H1 (cell line): Measurements from ENCODE around the gene LRCH3. TPM values are rescaled to one million over a fixed set of nuclear protein-coding genes. Genes with fewer than 3 reads are reported as not detected.

Source experiments
- CTCF ChIA-PET: fragments of 300-600 bp; sonication (Branson Sonifier 250); formaldehyde crosslinking; loops from one replicate; lab custom pipeline; 2021; ENCODE audit not compliant: partially characterized antibody; lab: Charles Lee
- POLR2A ChIA-PET: fragments of 300-600 bp; sonication (Branson Sonifier 250); formaldehyde crosslinking; loops from one replicate; lab custom pipeline; 2021; ENCODE audit warnings: inconsistent platforms; ENCODE audit not compliant: partially characterized antibody; lab: Charles Lee
- DNase-seq, 2 experiments: peaks; one replicate each; pipeline versions ENCODE4 v3.0.0 to v3.0.0-alpha.2; 2010 to 2022; ENCODE audit warnings: low spot score in 2 of 2, low read depth in 1 of 2, mixed read lengths in 1 of 2
- FAIRE-seq: peaks from 2 replicates; lab custom pipeline; 2011; peaks lifted over from hg19 to GRCh38; lab: Jason Lieb, UNC
- H2AFZ ChIP-seq: 2 replicates; pipeline ENCODE4 v1.8.1; 2012; ENCODE audit warnings: low read length, inconsistent platforms
- H2AK5ac ChIP-seq: 2 replicates; pipeline ENCODE4 v1.6.1; 2013; ENCODE audit warnings: low read depth, low read length
- H2BK120ac ChIP-seq: replicated peaks from 2 replicates; pipeline ENCODE3; 2013; ENCODE audit warnings: low read depth, low read length, inconsistent platforms
- H2BK12ac ChIP-seq: 2 replicates; pipeline ENCODE4 v1.6.1; 2013; ENCODE audit warnings: low read depth, low read length
- H2BK15ac ChIP-seq: 2 replicates; pipeline ENCODE4 v1.6.1; 2013; ENCODE audit warnings: low read length
- H2BK20ac ChIP-seq: 2 replicates; pipeline ENCODE4 v1.6.1; 2013; ENCODE audit warnings: low read length
- H2BK5ac ChIP-seq: 2 replicates; pipeline ENCODE4 v1.6.1; 2013; ENCODE audit warnings: low read depth, low read length
- H3K14ac ChIP-seq: 2 replicates; pipeline ENCODE4 v1.6.1; 2013; ENCODE audit warnings: inconsistent platforms; ENCODE audit not compliant: insufficient read length
- H3K18ac ChIP-seq: 2 replicates; pipeline ENCODE4 v1.6.1; 2013; ENCODE audit warnings: low read length; ENCODE audit errors: extremely low read depth
- H3K23ac ChIP-seq: 2 replicates; pipeline ENCODE4 v1.6.1; 2013; ENCODE audit warnings: inconsistent platforms; ENCODE audit not compliant: insufficient read length
- H3K23me2 ChIP-seq: 2 replicates; pipeline ENCODE4 v1.6.1; 2013; ENCODE audit warnings: low read depth, low read length
- H3K27ac ChIP-seq: 2 replicates; pipeline ENCODE4 v1.6.1; 2011; ENCODE audit warnings: low read depth, low read length, inconsistent platforms
- H3K27me3 ChIP-seq, 4 experiments: replicated peaks in 1 of 4; 1 replicate in 1 of 4; 2 replicates in 3 of 4; pipeline versions ENCODE4 v1.6.1 to v1.8.1; 2011 to 2013; ENCODE audit warnings: low read length in 3 of 4, mild to moderate bottlenecking in 3 of 4, inconsistent platforms in 2 of 4, mixed read lengths in 2 of 4, moderate library complexity in 1 of 4; ENCODE audit not compliant: control insufficient read depth in 3 of 4, insufficient read depth in 3 of 4; ENCODE audit errors: extremely low read depth in 1 of 4
- H3K36me3 ChIP-seq, 4 experiments: 2 replicates each; pipeline versions ENCODE4 v1.6.1 to v1.8.1; 2011 to 2013; ENCODE audit warnings: mild to moderate bottlenecking in 4 of 4, low read length in 3 of 4, moderate library complexity in 2 of 4, control low read depth in 1 of 4, inconsistent platforms in 1 of 4; ENCODE audit not compliant: insufficient read depth in 4 of 4, control insufficient read depth in 2 of 4
- H3K4ac ChIP-seq: replicated peaks from 2 replicates; pipeline ENCODE3; 2013; ENCODE audit warnings: low read length, low read depth, mixed read lengths, inconsistent platforms; ENCODE audit not compliant: insufficient read length
- H3K4me1 ChIP-seq, 4 experiments: replicated peaks in 1 of 4; 1 replicate in 1 of 4; 2 replicates in 3 of 4; pipeline versions ENCODE4 v1.6.1 to v1.8.1; 2011 to 2013; ENCODE audit warnings: low read length in 3 of 4, inconsistent platforms in 2 of 4, mixed read lengths in 1 of 4; ENCODE audit not compliant: insufficient read depth in 4 of 4, control insufficient read depth in 3 of 4
- H3K4me2 ChIP-seq, 2 experiments: 2 replicates each; pipeline versions ENCODE4 v1.6.1 to v1.8.1; 2011 to 2013; ENCODE audit warnings: low read depth in 2 of 2, low read length in 2 of 2, control low read depth in 1 of 2, inconsistent platforms in 1 of 2, mild to moderate bottlenecking in 1 of 2; ENCODE audit not compliant: insufficient read depth in 1 of 2
- H3K4me3 ChIP-seq, 4 experiments: fragments of 200-600, 300-600 bp in 1 of 4; sonication (generic), shearing (Covaris generic), sonication (Bioruptor Twin) in 1 of 4; 2 replicates each; pipeline versions ENCODE4 v1.5.1 to v1.8.1; 2011 to 2016; ENCODE audit warnings: low read length in 4 of 4, low read depth in 3 of 4, control low read depth in 2 of 4, inconsistent platforms in 2 of 4, mild to moderate bottlenecking in 2 of 4, mixed read lengths in 1 of 4, moderate library complexity in 1 of 4; ENCODE audit not compliant: insufficient read depth in 2 of 4; ENCODE audit errors: extremely low read depth in 1 of 4
- H3K56ac ChIP-seq: replicated peaks from 2 replicates; pipeline ENCODE3; 2013; ENCODE audit warnings: low read depth, mild to moderate bottlenecking, mixed read lengths, low read length, inconsistent platforms; ENCODE audit not compliant: insufficient read length
- H3K79me1 ChIP-seq: 2 replicates; pipeline ENCODE4 v1.6.1; 2013; ENCODE audit warnings: low read depth, low read length, control low read depth
- H3K79me2 ChIP-seq, 2 experiments: 2 replicates each; pipeline versions ENCODE4 v1.6.1 to v1.8.1; 2012 to 2013; ENCODE audit warnings: low read length in 2 of 2, mild to moderate bottlenecking in 2 of 2, inconsistent platforms in 1 of 2; ENCODE audit not compliant: insufficient read depth in 2 of 2, control insufficient read depth in 1 of 2
- H3K9ac ChIP-seq, 4 experiments: replicated peaks in 1 of 4; 1 replicate in 1 of 4; 2 replicates in 3 of 4; pipeline versions ENCODE4 v1.6.1 to v1.8.1; 2011 to 2013; ENCODE audit warnings: low read depth in 3 of 4, low read length in 3 of 4, control low read depth in 2 of 4, mild to moderate bottlenecking in 2 of 4, moderate library complexity in 2 of 4, inconsistent platforms in 1 of 4; ENCODE audit errors: extremely low read depth in 1 of 4
- H3K9me3 ChIP-seq, 2 experiments: 2 replicates each; pipeline versions ENCODE4 v1.6.1 to v1.8.1; 2012 to 2013; ENCODE audit warnings: mild to moderate bottlenecking in 2 of 2, moderate library complexity in 2 of 2, control low read depth in 1 of 2, inconsistent platforms in 1 of 2, low read depth in 1 of 2, low read length in 1 of 2, mixed read lengths in 1 of 2; ENCODE audit not compliant: insufficient read depth in 2 of 2
- H4K20me1 ChIP-seq, 2 experiments: replicated peaks in 1 of 2; 2 replicates each; pipeline versions ENCODE3 to v1.8.1; 2011 to 2013; ENCODE audit warnings: inconsistent platforms in 2 of 2, low read length in 2 of 2, mild to moderate bottlenecking in 1 of 2; ENCODE audit not compliant: insufficient read depth in 2 of 2, control insufficient read depth in 1 of 2
- H4K5ac ChIP-seq: 2 replicates; pipeline ENCODE4 v1.6.1; 2013; ENCODE audit warnings: low read length, low read depth, mixed read lengths, inconsistent platforms; ENCODE audit not compliant: insufficient read length
- H4K8ac ChIP-seq: 2 replicates; pipeline ENCODE4 v1.8.0; 2013; ENCODE audit warnings: mild to moderate bottlenecking, moderate library complexity, low read length, inconsistent platforms; ENCODE audit not compliant: insufficient read depth; ENCODE audit errors: extremely low read depth
- H4K91ac ChIP-seq: replicated peaks from 2 replicates; pipeline ENCODE3; 2013; ENCODE audit warnings: low read length, mixed read lengths, inconsistent platforms; ENCODE audit not compliant: insufficient read length
- CBX5 ChIP-seq: fragments of 300-800, 300-1000 bp; sonication (generic); IDR thresholded peaks from 2 replicates; pipeline ENCODE4 v1.7.1; 2016; ENCODE audit warnings: antibody characterized with exemption, low read length, low read depth
- CREB1 ChIP-seq: IDR thresholded peaks from 2 replicates; pipeline ENCODE4 v1.6.1; 2012; ENCODE audit warnings: inconsistent platforms
- GABPA ChIP-seq: IDR thresholded peaks from 2 replicates; pipeline ENCODE4 v1.6.1; 2011; ENCODE audit warnings: mild to moderate bottlenecking, low read length, moderate library complexity, borderline replicate concordance; ENCODE audit not compliant: insufficient read depth
- KDM1A ChIP-seq: fragments of 200-600, 300-600 bp; sonication (generic); IDR thresholded peaks from 2 replicates; pipeline ENCODE4 v1.7.1; 2016; ENCODE audit warnings: mild to moderate bottlenecking, low read length, borderline replicate concordance
- SAP30 ChIP-seq: fragments of 300-600 bp; sonication (generic); IDR thresholded peaks from 2 replicates; pipeline ENCODE4 v1.7.1; 2012; ENCODE audit warnings: low read length, moderate library complexity, mild to moderate bottlenecking, inconsistent platforms; ENCODE audit not compliant: insufficient read depth, insufficient replicate concordance
- WGBS, 2 experiments: shearing (Covaris generic) in 1 of 2; methylation state at CpG; one replicate each; pipeline versions ENCODE4 v1.1.6 to v1.1.7; 2013 to 2015; ENCODE audit warnings: low lambda C conversion rate in 2 of 2, mixed read lengths in 2 of 2, inconsistent platforms in 1 of 2, low coverage in 1 of 2, missing lambda C conversion rate in 1 of 2; ENCODE audit not compliant: insufficient replicate concordance in 2 of 2, insufficient coverage in 1 of 2, insufficient read length in 1 of 2; ENCODE audit errors: extremely low coverage in 1 of 2, missing lambda C conversion rate in 1 of 2; 5-methylcytosine and 5-hydroxymethylcytosine counted together
- polyA plus RNA-seq, 7 experiments: library from polyadenylated mRNA; depleted of rRNA in 3 of 7; stranded (reverse) in 5 of 7; unstranded in 2 of 7; fragments of >200 nt in 5 of 7; fragments of 200-250 nt in 2 of 7; gene quantifications; 1 replicate in 5 of 7; 2 replicates in 1 of 7; 4 replicates in 1 of 7; pipeline versions ENCODE4 v1.2.1 to v1.2.3, GENCODE V29; 2011 to 2013; ENCODE audit warnings: missing spikeins in 2 of 7, mixed read lengths in 2 of 7
- total RNA-seq: library from RNA; stranded (reverse); fragmentation: NEBNext Ultra II Directional; extraction: Animal tissue kit (Norgen Biotek cat#: 25700); gene quantifications from 2 replicates; pipeline ENCODE4 v1.2.1, GENCODE V29; 2021

LRCH3 gene
- total and polyA plus RNA-seq, 2 of the 8 experiments (the other 6 are each of a cell fraction or from before 2014, with no cell fraction given): 58.4 to 66.0 TPM

DNA sequence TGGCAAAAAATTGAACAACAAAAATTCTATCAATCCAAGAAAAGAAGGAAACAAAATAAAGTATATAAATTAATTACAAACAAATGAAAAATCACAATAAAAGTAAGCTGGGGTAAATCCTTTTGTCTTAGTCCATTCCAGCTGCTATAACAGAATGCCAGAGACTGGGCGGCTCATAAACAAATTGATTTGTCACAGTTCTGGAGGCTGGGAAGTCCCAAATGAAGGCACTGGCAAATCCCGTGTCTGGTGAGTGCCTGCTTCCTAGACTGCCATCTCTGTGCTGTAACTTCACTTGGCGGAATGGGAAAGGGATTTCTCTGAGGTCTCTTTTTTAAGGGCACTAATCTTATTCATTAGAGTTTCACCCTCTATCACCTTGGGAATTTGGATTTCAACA is 105.4 kb downstream of the LRCH3 start:
- no peak for FAIRE-seq
- no peak overlapping the region for H3K4me3 ChIP-seq
- no peak overlapping the region for H4K8ac ChIP-seq
- no peak overlapping the region for H2BK12ac ChIP-seq
- H3K4me2 ChIP-seq: no peak overlapping the region
- no peak overlapping the region for H3K18ac ChIP-seq
- no peak overlapping the region for H2AFZ ChIP-seq
- CTCF ChIA-PET: interaction anchor here (1.0 to 1.2 kb wide), 2 partner anchors 16 to 184 kb away, joined by 3 to 4 read pairs; no protein-coding TSS in a partner anchor
- H4K91ac ChIP-seq: no peak overlapping the region
- no peak overlapping the region for H2BK120ac ChIP-seq
- H3K4me1 ChIP-seq: peaks cover 0 to 8% (median 6%) of the 10 kb centered on the region in 4 experiments; a peak in 6 of 7 replicates
- H3K27me3 ChIP-seq: no peaks in the 10 kb centered on the region
- H4K20me1 ChIP-seq: no peaks in the 10 kb centered on the region
- H3K9me3 ChIP-seq: no peaks in the 10 kb centered on the region
- H3K9ac ChIP-seq: no peak overlapping the region
- no peak overlapping the region for H3K56ac ChIP-seq
- H3K79me2 ChIP-seq: no peaks in the 10 kb centered on the region
- no peak overlapping the region for H2BK15ac ChIP-seq
- H2BK5ac ChIP-seq: no peak overlapping the region
- H3K23me2 ChIP-seq: no peaks in the 10 kb centered on the region
- H3K14ac ChIP-seq: no peak overlapping the region
- no peaks in the 10 kb centered on the region for H3K36me3 ChIP-seq
- H2AK5ac ChIP-seq: no peak overlapping the region
- no peak overlapping the region for H3K4ac ChIP-seq
- H2BK20ac ChIP-seq: no peak overlapping the region
- no peak overlapping the region for H3K27ac ChIP-seq
- H3K23ac ChIP-seq: no peak overlapping the region
- H3K79me1 ChIP-seq: no peaks in the 10 kb centered on the region
- H4K5ac ChIP-seq: no peak overlapping the region
- WGBS, 2 experiments: 90% methylated on average over 3 of the region's 3 CpGs; no CpG with 5 or more reads in 1 of the 2 experiments
- POLR2A ChIA-PET: no interaction called here
- TF ChIP-seq KDM1A (no peak), SAP30 (no peak), CREB1 (no peak), GABPA (no peak), CBX5 (no peak)
- DNase-seq: peak in 1 of 2 experiments; percentile 16
